ENCODE results near the gene ATG16L2. TPM values are rescaled to one million over a fixed set of nuclear protein-coding genes. Genes with fewer than 3 reads are reported as not detected.

The ATG16L2 gene
- total and polyA plus RNA-seq, 9 of the 15 experiments (the other 6 are each of a cell fraction or from before 2014, with no cell fraction given) = 0.18 to 11.2 (median 6.2) TPM

GRCh38 chr11:72767203-72768062 lies 46.8 kb upstream of the ATG16L2 start (continued):
- TF ChIP-seq NFRKB (IDR thresholded peaks at IDR 0.05; ENCODE audit: low read depth) = no peak
- TF ChIP-seq KLF10 (CRISPR knock-in tag; IDR thresholded peaks at IDR 0.05) = no peak
- TF ChIP-seq SLC30A9 (CRISPR knock-in tag; IDR thresholded peaks at IDR 0.05) = no peak
- peak; percentile 61 to 73; a peak in 3 of 4 replicates for TF ChIP-seq KDM1A (IDR thresholded peaks at IDR 0.05)
- TF ChIP-seq TFAM (CRISPR knock-in tag; conservative IDR thresholded peaks at IDR 0.05) = no peak
- peak; percentile 63; the same call in 1 of the 2 replicates for TF ChIP-seq HDAC2 (IDR thresholded peaks at IDR 0.05)
- no peak for TF ChIP-seq POLR3G (IDR thresholded peaks at IDR 0.05; ENCODE audit: extremely low read depth, insufficient read length, insufficient replicate concordance)
- no peak for TF ChIP-seq ZBTB12 (CRISPR knock-in tag; IDR thresholded peaks at IDR 0.05)
- TF ChIP-seq ZNF41 (CRISPR knock-in tag; conservative IDR thresholded peaks at IDR 0.05) = no peak
- TF ChIP-seq HMG20A (CRISPR knock-in tag; conservative IDR thresholded peaks at IDR 0.05) = no peak
- no peak for TF ChIP-seq NFE2L1 (tag; IDR thresholded peaks at IDR 0.05; ENCODE audit: borderline replicate concordance, low read depth)
- no peak for TF ChIP-seq GTF2A2 (tag; IDR thresholded peaks at IDR 0.05)
- TF ChIP-seq CBX1 (IDR thresholded peaks at IDR 0.05; ENCODE audit: low read depth) = peak; percentile 41; the same call in 1 of the 2 replicates
- no peak for TF ChIP-seq MCM3 (IDR thresholded peaks at IDR 0.05)
- TF ChIP-seq ZFP30 (CRISPR knock-in tag; IDR thresholded peaks at IDR 0.05; ENCODE audit: borderline replicate concordance) = no peak
- TF ChIP-seq SMAD1 (IDR thresholded peaks at IDR 0.05; ENCODE audit: low read depth, low read length, partially characterized antibody) = no peak
- no peak for TF ChIP-seq HCFC1 (IDR thresholded peaks at IDR 0.05; ENCODE audit: low read depth, low read length)
- TF ChIP-seq HNRNPK (IDR thresholded peaks at IDR 0.05; ENCODE audit: low read depth, low read length, poor library complexity, severe bottlenecking) = no peak
- no peak for TF ChIP-seq ATF6 (CRISPR knock-in tag; IDR thresholded peaks at IDR 0.05)
- no peak for TF ChIP-seq NBN (IDR thresholded peaks at IDR 0.05; ENCODE audit: low read depth)
- TF ChIP-seq SFPQ (IDR thresholded peaks at IDR 0.05; ENCODE audit: low read depth, low read length) = no peak

Data from K562 (cell line).